ENCODE data around the gene IGLL1.
"Not testable (repeated sequence)": the region's sequence is repeated elsewhere in the genome, so short reads cannot be mapped to it uniquely, and the experiment has no call there.

IGLL1 gene

DNA sequence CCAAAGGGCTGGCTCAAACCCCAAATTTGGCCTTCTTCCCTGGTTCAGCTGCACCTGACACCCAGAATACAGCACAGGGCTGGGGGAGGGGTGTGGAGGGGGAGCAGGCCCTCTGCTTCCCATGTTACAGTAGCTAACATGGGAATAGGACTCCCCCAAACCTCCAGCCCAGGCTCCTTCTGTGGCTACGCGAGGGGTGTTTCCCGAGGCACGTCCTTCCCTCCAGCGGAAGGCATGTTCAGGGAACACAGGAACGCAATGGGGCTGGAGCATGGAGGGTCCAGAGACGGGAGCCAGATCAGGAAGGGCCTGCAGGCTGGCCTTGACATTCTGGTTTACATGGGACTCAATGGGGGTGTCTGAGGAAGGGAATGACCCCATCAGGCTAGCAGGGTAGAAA lies 11.8 kb upstream of the IGLL1 start:
- in situ Hi-C loops (cut with MboI; ENCODE audit: low sequenced_read_pairs) = no loop called here

GRCh38 chr22:23591201-23591791 lies 11.2 kb upstream of the IGLL1 start:
- in situ Hi-C loops (cut with MboI; ENCODE audit: low sequenced_read_pairs) = no loop called here

DNA sequence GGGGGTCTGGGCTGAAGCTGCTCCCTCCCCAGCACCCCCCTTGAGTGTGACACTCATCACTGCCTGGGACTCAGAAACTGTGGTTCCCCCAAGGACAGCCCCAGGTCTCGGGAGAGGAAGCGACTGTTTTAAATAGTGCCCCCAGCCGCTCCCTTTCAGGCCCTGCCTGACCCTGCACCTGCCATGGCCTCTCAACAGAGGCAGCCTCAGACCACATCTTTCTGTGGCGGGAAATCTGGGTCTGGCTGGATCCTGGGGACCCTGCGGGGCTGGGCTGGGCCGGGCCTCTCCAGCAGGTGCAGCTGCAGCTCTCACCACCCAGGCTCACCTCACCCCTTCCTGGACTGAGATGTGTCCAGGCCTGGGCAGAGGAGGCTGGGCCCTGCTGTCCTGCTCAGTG lies 3.7 kb upstream of the IGLL1 start:
- in situ Hi-C loops (cut with MboI; ENCODE audit: low sequenced_read_pairs) = no loop called here

GRCh38 chr22:23583153-23583552 lies 3.1 kb upstream of the IGLL1 start:
- in situ Hi-C loops (cut with MboI; ENCODE audit: low sequenced_read_pairs) = no loop called here

DNA sequence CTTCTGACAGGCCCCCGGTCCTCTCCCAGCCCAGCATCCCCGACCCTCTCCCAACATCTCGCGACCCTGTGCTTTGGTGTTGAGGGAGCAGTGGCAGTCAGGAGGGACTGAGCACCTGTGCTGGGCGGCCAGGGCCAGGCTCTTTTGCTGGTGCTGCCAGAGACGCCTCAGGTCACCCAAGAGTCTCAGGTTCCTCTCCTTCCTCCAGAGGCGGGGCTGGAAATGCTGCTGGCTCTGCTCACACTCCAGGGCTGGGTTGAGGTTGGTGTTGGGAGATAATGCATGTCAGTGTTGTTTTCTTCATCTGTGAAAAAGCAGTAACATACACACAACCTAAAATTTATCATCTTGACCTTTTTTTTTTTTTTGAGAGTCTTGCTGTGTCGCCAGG lies 1.2 kb upstream of the IGLL1 start:
- in situ Hi-C loops (cut with MboI; ENCODE audit: low sequenced_read_pairs) = no loop called here

- in situ Hi-C loops (cut with MboI; ENCODE audit: low sequenced_read_pairs) = no loop called here
Observed at GRCh38 chr22:23580576-23581259, 628 bp upstream of the IGLL1 start.

- in situ Hi-C loops (cut with MboI; ENCODE audit: low sequenced_read_pairs) = no loop called here
Observed at GRCh38 chr22:23579280-23579679, 810 bp downstream of the IGLL1 start.

- in situ Hi-C loops (cut with MboI; ENCODE audit: low sequenced_read_pairs) = no loop called here
Observed at GRCh38 chr22:23578306-23578705, 1.8 kb downstream of the IGLL1 start.

DNA sequence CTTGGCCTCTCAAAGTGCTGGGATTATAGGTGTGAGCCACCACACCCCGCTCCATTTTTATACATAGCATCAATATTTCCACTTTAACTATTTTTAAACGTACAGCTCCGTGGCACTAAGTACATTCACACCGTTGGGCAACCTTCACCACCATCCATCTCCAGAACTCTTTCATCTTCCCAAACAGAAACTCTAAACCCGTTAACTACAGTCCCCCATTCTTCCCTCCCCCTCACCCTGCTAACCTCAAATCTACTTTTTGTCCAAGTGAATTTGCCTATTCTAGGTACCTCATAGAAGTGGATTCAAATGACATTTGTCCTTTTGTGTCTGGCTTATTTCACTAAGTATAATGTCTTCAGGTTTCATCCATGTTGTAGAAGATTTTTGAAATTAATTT lies 3.4 kb downstream of the IGLL1 start:
- in situ Hi-C loops (cut with MboI; ENCODE audit: low sequenced_read_pairs) = no loop called here

GRCh38 chr22:23575601-23576000 lies 4.5 kb downstream of the IGLL1 start:
- in situ Hi-C loops (cut with MboI; ENCODE audit: low sequenced_read_pairs) = no loop called here

DNA sequence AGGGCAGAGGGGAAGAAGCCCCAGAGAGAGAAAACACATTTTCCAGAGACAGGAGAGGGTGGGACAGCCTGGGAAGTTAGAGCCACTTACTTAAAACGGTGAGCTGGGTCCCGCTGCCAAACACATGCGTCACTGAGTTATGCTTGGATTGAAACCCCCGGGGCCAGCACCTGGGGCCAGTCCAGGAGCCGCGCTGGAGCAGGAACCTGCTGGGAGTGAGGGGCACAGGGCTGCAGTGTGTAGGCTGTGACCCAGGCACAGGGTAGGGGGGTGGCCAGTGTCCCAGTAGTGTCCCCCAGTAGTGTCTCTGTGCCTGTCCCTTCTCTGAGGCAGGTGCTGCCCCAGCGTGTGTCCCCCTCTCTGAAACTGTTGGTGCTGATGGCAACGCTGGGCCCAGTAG lies 5.2 kb downstream of the IGLL1 start:
- in situ Hi-C loops (cut with MboI; ENCODE audit: low sequenced_read_pairs) = no loop called here

DNA sequence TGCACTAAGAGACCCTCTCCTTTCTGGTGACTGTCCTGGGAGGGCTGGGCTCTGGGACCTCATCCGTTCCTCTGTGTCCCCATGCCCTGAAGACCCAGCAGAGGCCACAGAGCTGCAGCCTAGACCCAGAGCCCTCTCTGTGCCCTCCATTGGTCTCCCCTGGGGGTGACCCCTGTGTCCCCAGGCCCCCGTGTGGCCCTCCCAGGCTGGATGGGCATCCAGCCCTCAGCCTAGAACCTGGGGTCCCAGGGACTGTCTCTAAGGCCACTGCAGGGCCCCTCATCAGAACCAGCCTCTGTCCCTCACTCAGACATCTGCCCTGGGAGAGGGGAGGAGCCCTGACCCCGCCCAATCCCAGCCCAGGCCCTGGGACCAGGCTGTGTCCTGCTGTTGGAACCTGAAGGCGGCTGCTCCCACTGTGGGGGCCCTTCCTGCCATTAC lies 5.7 kb downstream of the IGLL1 start:
- in situ Hi-C loops (cut with MboI; ENCODE audit: low sequenced_read_pairs) = no loop called here

- in situ Hi-C loops (cut with MboI; ENCODE audit: low sequenced_read_pairs) = not testable (repeated sequence)
Observed at GRCh38 chr22:23573701-23574235, 6.3 kb downstream of the IGLL1 start.

DNA sequence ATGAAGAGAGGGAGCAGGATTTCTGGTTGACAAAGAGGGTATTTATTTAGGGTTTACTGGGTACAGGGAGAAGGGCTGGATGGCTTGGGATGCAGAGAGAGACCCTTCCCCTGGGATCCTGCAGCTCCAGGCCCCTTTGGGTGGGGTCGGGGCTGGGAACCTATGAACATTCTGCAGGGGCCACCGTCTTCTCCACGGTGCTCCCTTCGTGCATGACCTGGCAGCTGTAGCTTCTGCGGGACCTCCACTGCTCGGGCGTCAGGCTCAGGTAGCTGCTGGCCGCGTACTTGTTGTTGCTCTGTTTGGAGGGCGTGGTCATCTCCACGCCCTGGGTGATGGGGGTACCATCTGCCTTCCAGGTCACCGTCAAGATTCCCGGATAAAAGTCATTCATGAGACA lies 7.0 kb downstream of the IGLL1 start:
- in situ Hi-C loops (cut with MboI; ENCODE audit: low sequenced_read_pairs) = not testable (repeated sequence)

DNA sequence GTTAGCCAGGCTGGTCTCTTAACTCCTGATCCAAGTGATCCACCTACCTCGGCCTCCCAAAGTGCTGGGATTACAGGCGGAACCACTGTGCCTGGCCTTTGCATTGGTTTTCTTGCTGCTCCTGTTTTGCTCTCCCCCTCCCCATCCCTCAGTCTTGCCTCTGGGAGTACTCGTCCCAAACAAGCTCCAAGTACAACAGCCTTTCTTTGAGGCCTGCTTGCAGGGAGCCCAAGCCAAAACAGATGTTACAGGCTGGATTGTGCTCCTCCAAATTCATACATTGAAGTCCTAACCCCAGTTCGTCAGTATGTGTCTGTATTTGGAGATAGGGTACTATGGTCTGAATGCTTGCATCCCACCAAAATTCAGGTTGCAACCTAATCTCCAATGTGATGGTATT lies 8.6 kb downstream of the IGLL1 start:
- in situ Hi-C loops (cut with MboI; ENCODE audit: low sequenced_read_pairs) = no loop called here

DNA sequence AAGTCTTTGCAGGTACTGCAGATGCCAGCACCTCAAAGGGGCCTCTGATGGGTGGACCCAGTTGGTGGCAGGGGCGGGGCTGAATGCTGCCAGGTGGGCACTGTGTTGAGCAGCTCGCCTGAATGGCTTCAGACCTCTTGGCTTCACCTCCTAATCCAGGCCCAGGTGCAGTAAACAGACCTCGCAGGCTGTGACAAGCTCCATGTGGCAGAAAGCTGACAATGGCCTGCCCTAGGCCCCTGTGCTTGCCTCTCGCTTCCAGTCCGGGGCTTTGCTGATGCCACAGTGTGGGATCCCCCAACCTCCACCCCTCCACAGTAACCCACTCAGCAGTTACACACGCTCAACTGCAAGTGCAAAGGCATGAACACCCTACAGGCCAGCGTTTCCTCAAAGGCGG lies 9.4 kb downstream of the IGLL1 start:
- in situ Hi-C loops (cut with MboI; ENCODE audit: low sequenced_read_pairs) = no loop called here

DNA sequence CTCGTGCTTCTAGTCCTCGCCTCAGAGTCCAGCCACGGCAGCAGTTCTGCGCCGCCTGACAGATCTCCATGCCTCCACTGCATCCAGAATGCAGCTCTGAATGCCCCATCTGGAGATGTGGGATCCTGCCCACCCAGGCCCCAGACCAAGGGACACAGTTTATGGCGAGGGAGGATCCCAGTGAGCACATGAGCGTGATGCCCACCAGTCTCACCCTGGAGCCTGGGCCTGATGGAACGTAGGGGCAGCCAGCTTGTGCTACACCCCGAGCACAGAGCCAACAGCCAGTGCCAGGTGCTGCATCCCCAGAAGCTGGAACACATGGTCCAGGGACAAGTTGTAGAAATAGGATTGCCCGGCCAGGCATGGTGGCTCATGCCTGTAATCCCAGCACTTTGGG lies 10.4 kb downstream of the IGLL1 start:
- in situ Hi-C loops (cut with MboI; ENCODE audit: low sequenced_read_pairs) = no loop called here

- in situ Hi-C loops (cut with MboI; ENCODE audit: low sequenced_read_pairs) = no loop called here
Observed at GRCh38 chr22:23569291-23569690, 10.8 kb downstream of the IGLL1 start.

- in situ Hi-C loops (cut with MboI; ENCODE audit: low sequenced_read_pairs) = no loop called here
Observed at GRCh38 chr22:23566705-23567475, 13.2 kb downstream of the IGLL1 start.

DNA sequence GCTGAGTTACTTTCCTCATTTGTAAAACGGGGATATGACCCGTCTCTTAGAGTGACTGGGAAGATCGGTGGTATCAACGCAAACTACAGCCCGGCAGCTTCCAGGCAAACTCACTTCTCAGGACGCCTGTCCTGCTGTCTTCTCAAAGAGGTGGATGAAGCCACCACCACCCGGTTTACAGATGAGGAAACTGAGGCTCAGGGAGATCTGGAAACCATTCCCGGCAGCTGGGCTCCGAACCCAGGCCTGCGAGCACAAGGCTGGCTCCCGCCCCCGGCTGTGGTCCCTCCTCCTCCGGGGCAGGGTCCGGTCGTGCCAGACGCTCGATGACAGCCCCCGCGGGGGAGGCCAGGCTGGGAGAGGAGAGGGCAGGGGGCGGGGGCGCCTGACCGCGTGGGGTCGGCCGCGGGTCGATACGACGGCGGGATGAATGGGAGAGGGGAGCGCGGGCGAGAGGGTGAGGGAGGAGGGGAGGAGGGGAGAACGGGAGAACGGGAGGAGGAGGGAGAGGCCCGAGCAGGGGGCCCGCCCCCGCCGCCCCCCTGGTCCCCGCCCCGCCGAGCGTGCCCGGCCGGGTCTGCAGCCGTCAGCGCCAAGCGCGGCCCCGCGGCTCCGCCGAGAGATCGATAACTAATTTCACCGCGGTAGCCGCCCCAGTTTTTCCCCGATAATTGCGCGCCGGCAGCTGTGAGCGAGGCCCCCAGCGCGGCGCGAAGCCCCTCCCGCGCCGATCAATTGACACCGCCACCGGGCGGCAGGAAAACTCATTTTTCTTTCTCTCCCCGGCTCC lies 14.0 kb downstream of the IGLL1 start:
- in situ Hi-C loops (cut with MboI; ENCODE audit: low sequenced_read_pairs) = no loop called here

GRCh38 chr22:23565305-23565914 lies 14.7 kb downstream of the IGLL1 start:
- in situ Hi-C loops (cut with MboI; ENCODE audit: low sequenced_read_pairs) = no loop called here

Measured in hTERT RPE-1 (cell line).